SW480 (cell line): ENCODE measurements around the gene DNAAF9.
"Not testable (repeated sequence)": the region's sequence is repeated elsewhere in the genome, so short reads cannot be mapped to it uniquely, and the experiment has no call there.

ENCODE experiments used
- DNase-seq: peaks from one replicate; pipeline ENCODE4 v3.0.0-alpha.2; 2016; ENCODE audit warnings: low spot score

Gene DNAAF9

GRCh38 chr20:3407040-3407770 is at the start of gene DNAAF9:
DNAAF9 (minus strand) TSS chr20:3407669; CDS start chr20:3407557, 112 bp downstream.
- peak; percentile 70 for DNase-seq

- no peak for DNase-seq
These were observed 49.2 kb upstream of the DNAAF9 start for GRCh38 chr20:3456648-3457047.

DNA sequence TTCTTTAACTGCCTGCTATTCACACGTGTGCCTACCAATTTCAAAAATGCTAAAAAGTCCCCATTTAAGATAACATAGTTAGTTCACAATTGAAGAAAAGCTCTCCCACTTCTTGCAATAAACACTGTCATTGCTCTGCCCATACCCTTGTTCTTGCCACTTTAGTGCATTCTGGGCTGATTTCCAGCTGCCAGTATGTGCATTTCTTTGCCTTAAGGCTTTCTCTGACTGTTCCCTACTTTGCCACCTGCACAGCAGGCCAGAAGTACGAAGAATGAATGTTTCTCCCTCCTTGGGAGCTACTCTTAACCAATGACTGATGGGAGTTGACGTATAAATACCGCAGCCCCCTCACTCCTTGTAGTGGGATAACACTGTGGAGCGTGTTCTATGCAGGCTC is 47.4 kb upstream of the DNAAF9 start:
- no peak for DNase-seq

DNA sequence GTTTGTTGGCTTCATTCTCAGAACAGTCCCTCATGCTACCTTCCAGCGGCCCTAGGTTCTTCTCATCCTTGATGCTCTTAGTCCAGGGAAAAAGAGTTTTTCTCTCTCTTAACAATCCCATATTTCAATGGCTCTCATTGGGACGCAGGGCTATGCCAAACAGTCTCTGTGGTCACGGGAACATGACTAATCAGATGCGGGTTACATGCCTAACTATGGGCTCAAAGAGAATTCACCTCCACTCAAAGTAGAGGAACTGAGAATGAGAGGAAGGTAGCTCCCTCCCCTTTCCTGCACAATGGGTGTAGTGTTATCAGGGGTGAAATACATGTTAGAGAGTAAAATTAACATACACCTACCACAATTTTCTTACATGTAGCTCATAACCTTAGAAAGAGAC is 45.2 kb upstream of the DNAAF9 start:
- DNase-seq: peak; percentile 84

DNA sequence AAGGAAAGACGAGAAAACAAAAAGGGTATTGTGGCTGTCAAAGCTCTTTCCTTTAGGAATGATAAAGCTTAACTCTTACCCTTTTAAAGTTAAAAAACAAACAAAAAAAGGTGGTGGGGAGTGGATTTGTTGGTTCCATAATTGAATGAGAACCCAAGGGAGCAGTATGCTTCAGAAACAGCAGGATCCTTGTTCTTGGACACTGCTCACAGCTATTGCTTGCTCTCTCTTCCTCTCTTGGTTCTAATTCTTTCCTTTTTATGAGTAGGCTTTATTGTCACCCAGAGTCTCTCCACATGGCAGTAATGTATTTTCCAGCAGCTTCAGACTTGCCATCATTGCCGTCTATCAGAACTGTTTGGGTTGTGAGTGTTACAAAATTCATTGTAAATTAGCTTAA is 44.7 kb upstream of the DNAAF9 start:
- no peak for DNase-seq

DNA sequence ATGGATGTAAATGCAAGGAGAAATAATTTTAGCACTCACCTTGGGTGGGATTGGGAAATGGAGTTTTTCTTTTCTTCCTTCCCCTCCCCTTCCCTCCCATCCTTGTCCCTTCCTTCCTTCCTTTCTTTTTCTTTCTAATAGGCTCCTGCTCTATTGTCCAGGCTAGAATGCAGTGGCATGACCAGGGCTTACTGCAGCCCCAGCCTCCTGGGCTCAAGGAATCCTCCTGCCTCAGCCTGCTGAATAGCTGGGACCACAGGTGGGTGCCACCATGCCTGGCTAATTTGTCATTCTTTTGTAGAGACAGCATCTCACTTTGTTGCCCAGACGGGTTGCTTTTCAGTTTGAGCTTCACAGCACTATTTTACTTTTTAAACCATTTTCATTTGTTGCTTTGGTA is 41.9 kb upstream of the DNAAF9 start:
- DNase-seq: no peak

- DNase-seq: no peak
These were observed 39.9 kb upstream of the DNAAF9 start for GRCh38 chr20:3447321-3447720.

- DNase-seq: no peak
These were observed 39.3 kb upstream of the DNAAF9 start for GRCh38 chr20:3446779-3447178.

GRCh38 chr20:3436864-3437574 is 29.6 kb upstream of the DNAAF9 start:
- DNase-seq: peak; percentile 52

DNA sequence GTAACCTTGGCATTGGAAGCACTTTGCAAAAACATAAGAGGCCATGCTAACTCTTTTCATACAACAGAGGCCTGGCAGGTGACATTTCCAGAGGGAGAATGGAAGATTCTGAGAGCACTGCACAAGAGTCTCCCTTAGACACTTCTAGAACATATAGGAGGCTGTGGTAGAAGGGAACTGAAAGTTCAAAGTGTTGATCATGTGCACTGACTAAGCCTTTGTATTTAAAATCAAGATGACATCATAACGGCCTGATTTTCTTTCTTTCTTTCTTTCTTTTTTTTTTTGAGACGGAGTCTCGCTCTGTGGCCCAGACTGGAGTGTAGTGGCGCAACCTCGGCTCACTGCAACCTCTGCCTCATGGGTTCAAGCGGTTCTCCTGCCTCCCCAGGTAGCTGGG is 26.8 kb upstream of the DNAAF9 start:
- DNase-seq: no peak

DNA sequence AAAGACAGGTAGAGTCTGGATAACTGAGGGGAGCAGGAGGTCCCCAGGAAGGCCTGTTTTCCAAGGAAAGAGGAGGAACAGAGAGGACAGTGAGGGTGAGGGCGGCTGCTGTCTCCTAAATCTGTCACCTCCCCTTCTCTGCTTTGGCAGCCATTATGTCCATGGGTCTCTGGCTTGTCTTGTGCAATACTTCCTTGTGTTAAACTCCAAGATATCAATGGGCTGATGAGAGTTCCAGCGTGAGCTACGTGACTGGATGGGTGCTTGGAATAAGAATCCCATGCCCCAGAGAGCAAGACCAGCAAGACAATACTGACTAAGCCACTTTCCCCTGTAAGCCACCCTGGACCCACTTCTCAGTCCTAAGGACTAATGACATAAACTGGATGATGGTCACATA is 26.3 kb upstream of the DNAAF9 start:
- DNase-seq: no peak

GRCh38 chr20:3432844-3433243 is 25.4 kb upstream of the DNAAF9 start:
- DNase-seq: no peak

- no peak for DNase-seq
These were observed 23.6 kb upstream of the DNAAF9 start for GRCh38 chr20:3431109-3431508.

DNA sequence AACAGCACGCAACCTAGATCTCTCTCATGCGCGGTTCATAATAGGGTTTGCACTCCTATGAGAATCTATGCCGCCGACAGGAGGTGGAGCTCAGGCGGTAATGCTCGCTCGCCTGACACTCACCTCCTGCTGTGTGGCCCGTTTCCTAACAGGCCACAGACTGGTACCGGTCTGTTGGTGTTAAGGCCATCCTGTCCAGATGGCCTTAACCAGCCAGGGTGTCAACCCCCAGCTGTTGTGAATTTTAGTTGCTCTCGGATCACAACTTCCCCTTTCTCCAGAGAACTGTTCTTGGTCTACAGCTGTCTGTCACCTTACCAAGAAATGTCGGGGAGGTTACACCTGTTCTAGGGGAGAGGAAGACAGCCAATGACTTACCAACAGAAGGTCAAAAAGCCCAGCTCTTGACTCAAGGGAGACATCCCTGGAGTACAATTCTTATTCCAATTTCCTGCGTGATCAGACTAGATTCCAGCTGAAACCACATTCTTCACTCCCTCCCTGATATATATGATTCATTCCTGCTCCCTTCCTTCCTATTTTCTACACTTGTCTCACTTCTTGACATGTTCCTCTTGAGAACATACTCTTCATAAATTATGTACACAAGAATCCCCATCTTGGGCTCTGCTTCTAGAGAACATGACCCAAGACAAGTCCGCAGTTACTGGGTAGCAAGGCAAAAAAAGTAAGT is 23.1 kb upstream of the DNAAF9 start:
- no peak for DNase-seq

DNA sequence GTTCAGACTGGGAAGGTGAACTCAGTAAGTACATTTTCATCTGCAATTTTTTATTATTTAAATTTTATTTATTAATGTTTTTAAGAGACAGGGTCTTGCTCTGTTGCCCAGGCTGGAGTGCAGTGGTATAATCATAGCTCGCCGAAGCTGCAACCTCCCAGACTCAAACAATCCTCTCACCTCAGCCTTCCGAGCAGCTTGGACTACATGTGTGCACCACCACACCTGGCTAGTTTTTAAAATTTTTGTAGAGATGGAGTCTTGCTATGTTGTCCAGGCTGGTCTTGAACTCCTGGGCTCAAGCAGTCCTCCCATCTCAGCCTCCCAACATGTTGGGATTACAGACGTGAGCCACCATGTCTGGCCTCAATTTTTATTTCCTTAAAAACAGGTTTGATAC is 19.3 kb upstream of the DNAAF9 start:
- not testable (repeated sequence) for DNase-seq

DNA sequence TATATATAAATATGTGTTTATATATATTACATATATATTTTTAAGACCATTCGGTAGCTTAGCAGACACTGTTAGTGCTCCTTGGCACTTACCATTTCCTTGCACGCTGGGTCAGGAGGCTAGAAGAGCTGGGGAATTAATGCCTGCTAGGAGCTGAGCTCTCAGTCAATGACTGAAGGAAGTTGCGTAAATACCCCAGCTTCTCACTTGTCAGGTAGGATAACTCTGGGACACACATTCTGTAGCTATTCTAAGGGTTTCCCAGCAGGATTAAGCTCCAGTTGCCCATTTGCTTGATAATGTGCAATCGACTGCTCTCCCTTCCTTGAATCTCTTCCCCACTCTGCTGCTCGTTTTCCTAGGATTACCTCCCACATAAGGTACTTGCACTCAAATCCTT is 15.7 kb upstream of the DNAAF9 start:
- no peak for DNase-seq

DNA sequence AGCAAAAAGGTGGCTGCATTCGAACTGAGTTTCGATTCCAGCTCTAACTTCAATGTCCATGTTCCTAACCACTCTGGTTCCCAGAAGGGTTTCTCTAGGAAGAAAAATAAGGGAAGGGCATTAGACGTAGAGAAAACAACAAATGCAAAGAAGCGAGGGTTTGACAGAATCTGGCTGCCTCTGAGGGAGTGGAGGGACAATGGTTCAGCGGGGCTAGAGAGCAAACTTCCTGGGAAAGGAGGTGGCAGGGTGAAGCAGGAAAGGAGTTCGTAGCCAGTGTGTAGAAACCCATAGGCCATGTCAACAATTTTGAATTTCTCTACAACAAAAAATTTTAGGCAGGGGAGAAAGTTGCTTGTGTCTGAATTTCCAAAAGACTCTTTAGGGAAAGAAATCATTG is 14.5 kb upstream of the DNAAF9 start:
- no peak for DNase-seq

DNA sequence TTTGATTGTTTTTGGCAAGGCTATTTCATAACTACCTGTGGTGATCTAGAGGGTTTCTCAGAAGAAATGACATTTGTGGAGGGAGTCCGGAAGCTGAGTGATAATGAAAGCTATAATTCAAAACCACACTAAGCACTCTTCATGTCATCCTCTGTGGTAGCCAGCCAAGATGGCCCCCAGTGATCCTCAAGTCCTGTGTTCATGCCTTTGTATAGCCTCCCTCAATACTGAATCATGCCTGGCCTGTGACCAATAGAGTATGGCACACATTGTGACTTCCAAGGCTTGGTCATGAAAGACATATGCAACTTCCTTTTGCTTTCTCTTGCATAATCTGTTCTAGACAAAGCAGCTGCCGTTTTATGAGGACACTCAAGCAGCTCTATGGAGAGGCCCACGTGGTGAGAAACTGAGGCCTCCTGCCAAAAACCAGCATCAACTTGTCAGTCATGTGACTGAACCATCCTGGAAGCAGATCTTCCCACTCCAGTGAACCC is 12.8 kb upstream of the DNAAF9 start:
- DNase-seq: no peak

DNA sequence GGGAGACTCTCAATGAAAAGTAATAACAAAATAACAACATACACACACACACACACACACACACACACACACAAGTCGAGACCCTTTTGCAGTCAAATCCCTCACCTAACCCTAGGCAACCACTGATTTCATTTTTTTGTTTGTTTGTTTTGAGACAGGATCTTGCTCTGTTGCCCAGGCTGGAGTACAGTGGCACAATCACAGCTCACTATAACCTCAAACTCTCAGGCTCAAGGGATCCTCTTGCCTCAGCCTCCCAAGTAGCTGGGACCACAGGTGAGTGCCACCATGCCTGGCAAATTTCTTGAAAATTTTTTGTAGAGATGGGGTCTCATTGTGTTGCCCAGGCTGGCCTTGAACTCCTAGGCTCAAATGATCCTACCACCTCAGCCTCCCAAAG is 10.7 kb upstream of the DNAAF9 start:
- DNase-seq: not testable (repeated sequence)

- no peak for DNase-seq
These were observed 6.7 kb upstream of the DNAAF9 start for GRCh38 chr20:3414122-3414521.

- no peak for DNase-seq
These were observed 6.0 kb upstream of the DNAAF9 start for GRCh38 chr20:3413393-3413889.

- DNase-seq: no peak
These were observed 5.3 kb upstream of the DNAAF9 start for GRCh38 chr20:3412600-3413392.
